HS-5 (cell line): ENCODE results near the gene IGFL4.

Experiments used
- DNase-seq: peaks from one replicate; pipeline ENCODE4 v3.0.0-alpha.2; 2012; ENCODE audit warnings: low read depth

The IGFL4 gene

GRCh38 chr19:46020819-46021125, 20.0 kb downstream of the IGFL4 start:
- no peak for DNase-seq

- DNase-seq, result no peak
Observed at GRCh38 chr19:46019270-46019669, 21.5 kb downstream of the IGFL4 start.

- no peak for DNase-seq
Observed at GRCh38 chr19:46018729-46019251, 22.0 kb downstream of the IGFL4 start.

- no peak for DNase-seq
Observed at GRCh38 chr19:46017874-46018675, 22.7 kb downstream of the IGFL4 start.

DNA sequence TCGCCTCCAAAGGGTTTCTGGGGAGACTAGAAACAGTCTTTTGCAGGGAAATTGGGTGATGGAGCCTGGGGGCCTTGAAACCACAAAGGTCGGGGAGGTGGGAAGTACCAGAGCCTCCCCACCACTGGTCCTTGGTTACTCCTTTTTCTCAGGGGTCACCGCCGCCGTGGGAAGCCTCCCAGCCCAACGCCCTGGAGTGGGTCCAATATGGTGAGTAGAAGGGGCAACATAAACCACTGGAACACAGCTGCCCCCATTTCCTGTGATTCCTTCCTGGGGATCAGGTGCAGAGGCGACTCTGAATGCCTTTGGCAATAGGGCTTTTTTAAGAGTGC, 23.7 kb downstream of the IGFL4 start:
- DNase-seq, result no peak

DNA sequence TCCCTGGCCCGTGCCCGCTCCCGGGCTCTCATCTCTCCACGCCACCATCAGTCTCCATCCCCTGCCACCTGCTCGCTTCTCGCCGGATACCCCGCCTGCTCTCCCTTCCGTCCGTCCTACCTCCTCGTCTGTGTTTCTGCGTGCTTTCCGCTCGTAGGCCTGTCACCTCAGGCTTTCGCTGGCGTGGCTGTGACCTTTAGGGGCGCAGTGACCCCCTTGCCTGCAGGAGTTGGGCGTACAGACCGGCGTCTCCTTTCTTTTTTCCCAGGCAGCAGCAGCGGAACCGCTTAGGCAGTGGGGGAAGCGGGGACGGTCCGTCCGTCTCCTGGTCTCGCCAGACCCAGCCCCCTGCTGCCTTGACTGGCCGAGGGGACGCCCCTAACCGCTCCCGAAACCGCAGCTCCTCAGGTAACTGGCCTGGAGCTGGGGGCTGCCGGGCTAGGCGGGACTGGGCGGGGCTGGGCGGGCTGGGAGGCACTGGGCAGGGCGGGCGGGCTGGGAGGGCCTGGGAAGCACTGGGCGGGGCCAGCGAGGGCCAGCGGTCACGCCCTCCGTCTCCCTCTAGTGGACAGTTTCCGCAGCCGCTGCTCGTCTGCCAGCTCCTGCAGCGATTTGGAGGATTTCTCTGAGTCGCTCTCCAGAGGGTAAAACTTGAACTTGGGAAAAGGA, 24.2 kb downstream of the IGFL4 start:
- DNase-seq, result peak; percentile 35

DNA sequence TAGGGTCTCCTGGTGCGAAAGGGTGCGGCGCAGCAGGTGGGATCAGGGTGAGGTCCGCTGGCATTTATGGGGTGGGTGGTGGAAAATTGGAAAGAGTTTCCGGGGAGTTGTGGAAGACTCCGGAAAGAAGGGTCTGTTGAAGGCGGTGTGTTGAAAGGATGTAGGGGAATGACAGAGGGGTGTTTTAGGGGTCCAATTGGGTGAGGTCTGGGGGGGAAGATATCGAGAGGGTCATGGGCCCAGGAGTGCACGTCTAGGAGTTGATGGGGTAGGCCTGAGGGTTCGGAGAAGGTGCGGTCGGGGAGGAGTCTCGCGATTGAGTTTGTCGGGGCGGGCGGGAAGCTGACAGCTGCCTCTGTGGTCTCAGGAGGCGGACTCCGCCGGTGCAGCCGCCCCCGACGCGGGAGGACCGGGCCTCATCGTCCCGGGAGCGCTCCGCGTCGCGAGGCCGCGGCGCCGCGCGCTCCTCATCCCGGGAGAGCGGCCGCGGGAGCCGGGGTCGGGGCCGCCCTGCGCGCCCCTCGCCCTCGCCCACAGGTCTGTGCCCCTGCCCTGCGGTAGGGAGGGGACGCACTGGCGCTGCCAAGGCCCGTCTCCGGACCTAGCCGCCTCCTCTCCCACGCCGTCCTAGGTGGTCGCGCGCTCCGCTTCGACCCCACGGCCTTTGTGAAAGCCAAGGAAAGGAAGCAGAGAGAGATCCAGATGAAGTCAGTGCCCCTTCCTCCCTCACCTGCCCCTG, 24.9 kb downstream of the IGFL4 start:
- DNase-seq, result no peak

GRCh38 chr19:46014941-46015686, 25.7 kb downstream of the IGFL4 start:
- DNase-seq, result no peak

- DNase-seq, result no peak
Observed at GRCh38 chr19:46014534-46014933, 26.3 kb downstream of the IGFL4 start.

GRCh38 chr19:46009530-46010510, 31.0 kb downstream of the IGFL4 start:
- peak; percentile 20 for DNase-seq

DNA sequence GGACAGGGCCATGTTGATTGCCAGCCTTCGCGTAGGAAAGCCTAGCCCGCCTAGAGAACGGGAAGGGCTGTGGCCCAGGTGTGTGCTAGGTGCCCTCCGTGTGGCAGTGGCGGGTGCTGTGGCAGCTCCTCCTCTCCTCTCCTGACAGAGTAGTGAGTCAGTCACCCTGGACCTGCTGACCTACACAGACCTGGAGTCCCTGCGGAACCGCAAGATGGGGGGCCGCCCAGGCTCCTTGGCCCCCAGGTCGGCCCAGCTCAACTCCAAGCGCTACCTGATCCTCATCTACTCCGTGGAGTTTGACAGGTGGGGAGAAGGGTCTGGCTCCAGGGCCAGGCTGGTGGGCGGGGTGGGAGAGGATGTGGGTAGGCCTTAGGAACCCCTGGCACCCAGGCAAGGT, 34.4 kb downstream of the IGFL4 start:
- DNase-seq, result no peak

- DNase-seq, result no peak
Observed at GRCh38 chr19:46002678-46003275, 38.0 kb downstream of the IGFL4 start.

GRCh38 chr19:46000491-46001246, 40.1 kb downstream of the IGFL4 start:
- no peak for DNase-seq

DNA sequence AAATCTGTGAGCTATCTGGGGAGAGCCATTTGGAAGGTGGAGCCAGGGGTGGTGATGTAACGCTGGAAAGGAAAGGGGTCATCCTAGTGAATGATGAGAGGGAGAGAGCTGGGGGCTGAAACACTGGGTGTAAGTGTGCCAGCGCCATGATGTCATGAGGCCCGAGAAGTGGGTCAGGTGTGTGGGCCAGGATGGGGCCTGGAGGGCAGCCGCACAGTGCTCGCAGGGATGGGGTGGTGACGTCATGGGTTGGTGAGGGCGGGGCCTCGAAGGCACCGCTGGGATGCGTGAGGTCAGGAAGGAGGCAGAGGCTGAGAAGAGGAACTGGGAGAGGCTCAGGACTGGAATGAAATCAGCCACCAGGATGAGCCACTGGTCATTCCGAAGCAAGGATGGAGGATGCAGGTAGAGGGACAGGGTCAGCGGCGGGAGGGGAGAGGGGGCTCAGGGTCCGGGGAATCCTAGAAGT, 41.1 kb downstream of the IGFL4 start:
- no peak for DNase-seq

- DNase-seq, result no peak
Observed at GRCh38 chr19:45998834-45999233, 42.0 kb downstream of the IGFL4 start.

GRCh38 chr19:45996933-45997332, 43.9 kb downstream of the IGFL4 start:
- DNase-seq, result no peak

DNA sequence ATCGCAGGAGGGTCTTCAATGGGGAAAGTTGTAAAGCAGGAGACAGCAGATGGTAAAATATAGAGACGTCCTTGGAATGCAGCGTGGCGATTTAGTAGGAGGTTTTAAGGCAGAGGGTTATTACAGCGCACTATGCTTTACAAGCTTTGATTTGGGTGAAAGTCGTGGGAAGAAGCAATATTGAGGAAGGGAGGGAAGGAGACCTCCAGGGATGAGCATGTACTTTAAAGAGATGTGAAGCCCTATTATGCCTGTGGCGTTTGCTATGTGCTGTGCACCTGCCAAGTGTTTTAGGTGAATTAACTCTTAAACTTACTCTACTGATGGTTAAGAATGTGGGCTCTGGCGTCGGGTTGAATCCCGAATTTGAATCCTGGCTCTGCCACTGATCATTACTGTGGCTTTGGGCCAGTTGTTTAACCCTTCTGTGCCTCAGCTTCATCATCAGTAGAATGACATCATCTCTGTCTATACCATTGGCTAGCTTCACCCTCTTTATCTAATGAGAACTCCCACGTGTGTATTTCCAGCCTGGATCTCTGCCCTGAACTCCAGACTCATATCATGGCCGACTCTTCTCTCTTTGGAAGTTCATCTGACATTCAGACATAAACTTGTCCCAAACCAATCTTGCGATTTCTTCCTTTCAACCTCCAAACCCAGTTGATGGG, 45.0 kb downstream of the IGFL4 start:
- no peak for DNase-seq

GRCh38 chr19:45994998-45995714, 45.6 kb downstream of the IGFL4 start, which contains the start of gene CCDC61:
Gene CCDC61 (plus strand): TSS chr19:45995467. CDS start chr19:46003019, 7,552 bp downstream.
- DNase-seq, result peak; percentile 99
